KMS-11 (cell line): ENCODE results near the gene AFF3.

ENCODE experiments used
- H2AFZ ChIP-seq: fragments of 200-600 bp; sonication (generic); 2 replicates; pipeline ENCODE4 v1.6.1; 2016; ENCODE audit warnings: antibody characterized with exemption, mixed run types, low read depth
- H3K27ac ChIP-seq: fragments of 200-600 bp; sonication (generic); 2 replicates; pipeline ENCODE4 v1.6.1; 2016; ENCODE audit warnings: mild to moderate bottlenecking, mixed run types
- H3K27me3 ChIP-seq: fragments of 200-600 bp; sonication (generic); 2 replicates; pipeline ENCODE4 v1.6.1; 2017; ENCODE audit warnings: mild to moderate bottlenecking, low read depth, mixed run types, moderate library complexity; ENCODE audit not compliant: insufficient read depth
- H3K36me3 ChIP-seq: fragments of 200-600 bp; sonication (generic); 2 replicates; pipeline ENCODE4 v1.6.1; 2017; ENCODE audit warnings: mild to moderate bottlenecking, mixed run types; ENCODE audit not compliant: insufficient read depth
- H3K4me1 ChIP-seq: fragments of 200-600 bp; sonication (generic); 2 replicates; pipeline ENCODE4 v1.6.1; 2016; ENCODE audit warnings: mild to moderate bottlenecking, low read depth, mixed run types; ENCODE audit not compliant: poor library complexity, severe bottlenecking
- H3K4me2 ChIP-seq: fragments of 200-600 bp; sonication (generic); 2 replicates; pipeline ENCODE4 v1.7.0; 2016; ENCODE audit warnings: mild to moderate bottlenecking, mixed run types
- H3K4me3 ChIP-seq: fragments of 200-600 bp; sonication (generic); IDR thresholded peaks from 2 replicates; pipeline ENCODE4 v1.6.1; 2017; ENCODE audit warnings: low read depth, low read length, mixed read lengths; ENCODE audit not compliant: insufficient read depth
- H3K79me2 ChIP-seq: fragments of 200-600 bp; sonication (generic); 2 replicates; pipeline ENCODE4 v1.6.1; 2016; ENCODE audit warnings: low read depth, mixed run types; ENCODE audit not compliant: insufficient read depth
- H3K9ac ChIP-seq: fragments of 200-600 bp; sonication (generic); 2 replicates; pipeline ENCODE4 v1.6.1; 2016; ENCODE audit warnings: mild to moderate bottlenecking, mixed run types
- H4K20me1 ChIP-seq: fragments of 200-600 bp; sonication (generic); 2 replicates; pipeline ENCODE4 v1.6.1; 2016; ENCODE audit warnings: mild to moderate bottlenecking, mixed run types; ENCODE audit not compliant: insufficient read depth
- TF ChIP-seq, protein P1 (sequence below): fragments of 200-600 bp; sonication (generic); conservative IDR thresholded peaks from 2 replicates; pipeline ENCODE4 v1.6.1; 2017; ENCODE audit warnings: low read depth, mild to moderate bottlenecking, antibody characterized with exemption, low read length, moderate library complexity, mixed read lengths

AFF3 gene

DNA sequence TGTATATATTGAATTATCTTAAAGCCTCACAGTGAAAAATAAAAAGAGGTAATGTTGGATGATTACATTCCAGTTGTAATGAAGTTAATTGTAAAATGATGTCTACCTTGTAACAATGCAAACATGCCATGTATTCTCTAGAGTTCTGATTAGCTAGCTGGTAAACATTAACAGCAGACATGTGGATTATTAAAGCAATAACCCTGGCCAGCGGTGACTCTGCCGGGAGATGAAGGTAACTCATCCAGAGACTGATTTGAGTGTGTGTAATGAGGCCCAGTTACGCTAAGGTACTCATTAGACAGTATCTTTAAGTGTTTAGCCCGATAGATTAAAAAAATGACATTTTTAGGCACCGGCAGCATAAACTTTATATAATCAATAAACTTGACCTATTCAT is 573.0 kb downstream of the AFF3 start:
- TF ChIP-seq, protein P1, sequence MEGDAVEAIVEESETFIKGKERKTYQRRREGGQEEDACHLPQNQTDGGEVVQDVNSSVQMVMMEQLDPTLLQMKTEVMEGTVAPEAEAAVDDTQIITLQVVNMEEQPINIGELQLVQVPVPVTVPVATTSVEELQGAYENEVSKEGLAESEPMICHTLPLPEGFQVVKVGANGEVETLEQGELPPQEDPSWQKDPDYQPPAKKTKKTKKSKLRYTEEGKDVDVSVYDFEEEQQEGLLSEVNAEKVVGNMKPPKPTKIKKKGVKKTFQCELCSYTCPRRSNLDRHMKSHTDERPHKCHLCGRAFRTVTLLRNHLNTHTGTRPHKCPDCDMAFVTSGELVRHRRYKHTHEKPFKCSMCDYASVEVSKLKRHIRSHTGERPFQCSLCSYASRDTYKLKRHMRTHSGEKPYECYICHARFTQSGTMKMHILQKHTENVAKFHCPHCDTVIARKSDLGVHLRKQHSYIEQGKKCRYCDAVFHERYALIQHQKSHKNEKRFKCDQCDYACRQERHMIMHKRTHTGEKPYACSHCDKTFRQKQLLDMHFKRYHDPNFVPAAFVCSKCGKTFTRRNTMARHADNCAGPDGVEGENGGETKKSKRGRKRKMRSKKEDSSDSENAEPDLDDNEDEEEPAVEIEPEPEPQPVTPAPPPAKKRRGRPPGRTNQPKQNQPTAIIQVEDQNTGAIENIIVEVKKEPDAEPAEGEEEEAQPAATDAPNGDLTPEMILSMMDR: no peak
- Histone ChIP-seq H4K20me1 (no peaks in the 10 kb centered on the region), H3K4me1 (no peaks in the 10 kb centered on the region), H2AFZ (no peak overlapping the region), H3K79me2 (no peaks in the 10 kb centered on the region), H3K9ac (no peak overlapping the region), H3K4me2 (no peak overlapping the region), H3K36me3 (no peaks in the 10 kb centered on the region), H3K4me3 (no peak overlapping the region), H3K27me3 (no peaks in the 10 kb centered on the region), H3K27ac (no peak overlapping the region)

DNA sequence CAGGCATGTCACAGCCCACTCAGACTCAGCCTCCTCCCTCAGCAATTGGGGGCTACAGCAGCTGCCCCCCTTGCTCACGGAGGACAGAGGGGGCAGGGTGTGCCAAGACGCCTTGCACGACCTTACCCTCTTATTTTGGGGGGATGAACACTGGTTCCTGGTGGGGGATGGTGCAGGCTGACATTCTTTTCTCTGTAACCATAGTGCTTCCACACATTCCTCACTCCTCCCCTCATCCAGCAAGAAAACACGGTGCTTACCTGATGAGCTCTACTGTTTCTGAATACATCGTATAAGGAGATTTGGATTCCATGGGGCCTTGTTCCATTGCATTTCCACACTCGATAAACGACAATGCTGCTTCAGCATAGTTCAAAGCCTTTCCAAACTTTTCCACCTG is 577.2 kb downstream of the AFF3 start:
- no peaks in the 10 kb centered on the region for H3K27me3 ChIP-seq
- H2AFZ ChIP-seq: no peak overlapping the region

DNA sequence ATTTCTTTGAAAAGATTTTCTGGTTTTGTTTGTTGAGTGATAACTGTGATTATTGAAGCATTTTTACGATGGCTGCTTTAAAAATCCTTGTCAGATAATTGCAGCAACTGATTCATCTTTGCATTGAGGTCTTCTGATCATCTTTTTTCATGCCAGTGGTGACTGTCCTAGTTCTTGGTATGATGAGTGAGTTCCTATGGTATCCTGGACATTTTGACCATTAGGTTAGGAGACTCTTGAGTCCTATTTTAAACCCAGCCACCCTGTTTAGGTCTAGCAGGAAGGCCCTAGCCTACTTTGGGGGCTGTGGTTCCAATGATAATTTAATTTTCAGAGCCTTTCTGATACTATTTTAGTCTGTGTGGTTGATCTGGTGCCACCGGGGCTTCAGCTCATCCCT is 579.9 kb downstream of the AFF3 start:
- Histone ChIP-seq H3K36me3 (no peaks in the 10 kb centered on the region), H3K4me2 (no peak overlapping the region), H4K20me1 (no peaks in the 10 kb centered on the region), H2AFZ (no peak overlapping the region), H3K27me3 (no peaks in the 10 kb centered on the region), H3K79me2 (no peaks in the 10 kb centered on the region), H3K9ac (no peak overlapping the region), H3K4me1 (no peaks in the 10 kb centered on the region), H3K27ac (no peak overlapping the region), H3K4me3 (no peak overlapping the region)
- TF ChIP-seq, protein P1: no peak

More for the DNA sequence above, 577.2 kb downstream of the AFF3 start:
- no peaks in the 10 kb centered on the region for H3K36me3 ChIP-seq
- H3K79me2 ChIP-seq: no peaks in the 10 kb centered on the region
- TF ChIP-seq, protein P1: no peak
- no peak overlapping the region for H3K4me3 ChIP-seq
- no peaks in the 10 kb centered on the region for H4K20me1 ChIP-seq
- no peak overlapping the region for H3K9ac ChIP-seq
- H3K4me2 ChIP-seq: no peak overlapping the region
- no peak overlapping the region for H3K27ac ChIP-seq
- H3K4me1 ChIP-seq: no peaks in the 10 kb centered on the region

DNA sequence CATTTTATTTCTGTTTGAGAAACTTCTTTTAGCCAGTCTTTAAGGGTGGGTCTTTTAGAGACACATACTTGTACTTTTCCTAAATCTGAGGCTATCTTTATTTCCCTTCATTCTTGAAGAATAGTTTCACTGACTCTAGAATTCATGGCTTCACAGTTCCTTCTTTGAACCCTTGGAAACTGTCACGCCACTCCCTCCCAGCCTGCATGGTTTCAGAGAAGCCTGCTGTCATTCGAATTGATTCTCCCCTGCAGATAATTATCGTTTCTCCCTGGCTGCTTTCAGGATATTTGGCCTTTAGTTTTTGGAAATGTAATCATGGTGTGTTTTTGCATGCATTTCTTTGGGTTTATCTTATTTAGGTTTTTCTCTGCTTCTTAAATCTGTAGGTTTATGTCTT is 580.6 kb downstream of the AFF3 start:
- Histone ChIP-seq H4K20me1 (no peaks in the 10 kb centered on the region), H3K27me3 (no peaks in the 10 kb centered on the region), H3K4me3 (no peak overlapping the region), H3K4me1 (no peaks in the 10 kb centered on the region), H3K4me2 (no peak overlapping the region), H2AFZ (no peak overlapping the region), H3K27ac (no peak overlapping the region), H3K79me2 (no peaks in the 10 kb centered on the region), H3K36me3 (no peaks in the 10 kb centered on the region), H3K9ac (no peak overlapping the region)
- TF ChIP-seq, protein P1: no peak
